ENCODE measurements around the gene ZNF185.

DNA sequence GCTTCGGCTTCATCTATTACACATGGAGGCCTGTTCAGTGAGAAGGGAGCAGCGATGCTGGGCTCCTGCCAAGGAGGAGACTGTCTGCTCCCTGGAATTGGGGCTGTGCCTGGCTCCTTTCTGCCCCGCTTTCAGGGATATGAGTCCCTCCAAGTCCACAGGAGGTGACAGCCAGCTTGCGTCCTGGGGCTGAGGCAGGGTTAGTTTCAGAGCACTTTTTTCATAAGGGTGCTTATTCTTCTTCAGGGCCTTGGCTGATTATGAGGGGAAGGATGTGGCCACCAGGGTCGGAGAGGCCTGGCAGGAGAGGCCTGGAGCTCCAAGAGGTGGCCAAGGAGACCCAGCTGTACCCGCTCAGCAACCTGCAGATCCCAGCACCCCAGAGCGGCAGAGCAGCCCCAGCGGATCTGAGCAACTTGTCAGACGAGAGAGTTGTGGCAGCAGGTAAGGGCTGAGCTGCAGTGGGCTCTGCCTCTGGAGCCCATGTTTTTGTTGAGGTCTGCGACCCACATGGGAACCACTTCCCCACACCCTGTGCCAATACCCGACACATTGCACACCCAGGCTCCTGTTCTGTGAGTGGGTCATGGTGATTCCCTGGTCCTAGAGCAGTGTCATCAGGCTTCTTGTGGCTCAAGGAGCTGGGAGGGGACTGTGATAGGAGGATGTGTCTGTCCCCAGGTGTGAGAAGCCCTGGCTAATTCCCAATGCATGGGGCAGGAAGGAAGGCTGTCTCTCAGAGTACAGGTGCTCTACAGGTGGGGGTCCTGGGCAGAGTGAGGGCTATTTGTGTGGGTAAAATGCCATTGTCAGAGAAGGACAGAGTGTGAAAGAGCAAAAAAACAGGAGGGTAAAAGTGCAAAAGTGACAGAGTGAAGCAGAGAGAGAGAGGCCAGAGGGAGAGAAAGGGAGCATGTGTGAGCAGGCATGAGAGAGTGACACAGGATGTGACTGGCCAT lies 47.4 kb downstream of the ZNF185 start:
- TF ChIP-seq, protein P1, sequence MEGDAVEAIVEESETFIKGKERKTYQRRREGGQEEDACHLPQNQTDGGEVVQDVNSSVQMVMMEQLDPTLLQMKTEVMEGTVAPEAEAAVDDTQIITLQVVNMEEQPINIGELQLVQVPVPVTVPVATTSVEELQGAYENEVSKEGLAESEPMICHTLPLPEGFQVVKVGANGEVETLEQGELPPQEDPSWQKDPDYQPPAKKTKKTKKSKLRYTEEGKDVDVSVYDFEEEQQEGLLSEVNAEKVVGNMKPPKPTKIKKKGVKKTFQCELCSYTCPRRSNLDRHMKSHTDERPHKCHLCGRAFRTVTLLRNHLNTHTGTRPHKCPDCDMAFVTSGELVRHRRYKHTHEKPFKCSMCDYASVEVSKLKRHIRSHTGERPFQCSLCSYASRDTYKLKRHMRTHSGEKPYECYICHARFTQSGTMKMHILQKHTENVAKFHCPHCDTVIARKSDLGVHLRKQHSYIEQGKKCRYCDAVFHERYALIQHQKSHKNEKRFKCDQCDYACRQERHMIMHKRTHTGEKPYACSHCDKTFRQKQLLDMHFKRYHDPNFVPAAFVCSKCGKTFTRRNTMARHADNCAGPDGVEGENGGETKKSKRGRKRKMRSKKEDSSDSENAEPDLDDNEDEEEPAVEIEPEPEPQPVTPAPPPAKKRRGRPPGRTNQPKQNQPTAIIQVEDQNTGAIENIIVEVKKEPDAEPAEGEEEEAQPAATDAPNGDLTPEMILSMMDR (IDR thresholded peaks at IDR 0.05; ENCODE audit: borderline replicate concordance, extremely low read depth, low read length, poor library complexity, severe bottlenecking): no peak
- no peak for TF ChIP-seq EZH2 (IDR thresholded peaks at IDR 0.05; ENCODE audit: borderline replicate concordance, low read depth, low read length, severe bottlenecking)
